SU-DHL-6 (cell line): ENCODE data around the gene ZNF302.

Source experiments
- EZH2phosphoT487 ChIP-seq: fragments of 200-600 bp; sonication (generic), shearing (Covaris generic); conservative IDR thresholded peaks from 2 replicates; pipeline ENCODE4 v1.6.1; 2018; ENCODE audit warnings: mild to moderate bottlenecking, antibody characterized with exemption, low read length, moderate library complexity, mixed read lengths
- TF ChIP-seq, protein P1 (sequence below): fragments of 200-600 bp; sonication (generic); IDR thresholded peaks from one replicate; pipeline ENCODE4 v1.5.1; 2017; ENCODE audit warnings: antibody characterized with exemption, mild to moderate bottlenecking, low read length, moderate library complexity; ENCODE audit not compliant: insufficient read depth, poor library complexity, severe bottlenecking

DNA sequence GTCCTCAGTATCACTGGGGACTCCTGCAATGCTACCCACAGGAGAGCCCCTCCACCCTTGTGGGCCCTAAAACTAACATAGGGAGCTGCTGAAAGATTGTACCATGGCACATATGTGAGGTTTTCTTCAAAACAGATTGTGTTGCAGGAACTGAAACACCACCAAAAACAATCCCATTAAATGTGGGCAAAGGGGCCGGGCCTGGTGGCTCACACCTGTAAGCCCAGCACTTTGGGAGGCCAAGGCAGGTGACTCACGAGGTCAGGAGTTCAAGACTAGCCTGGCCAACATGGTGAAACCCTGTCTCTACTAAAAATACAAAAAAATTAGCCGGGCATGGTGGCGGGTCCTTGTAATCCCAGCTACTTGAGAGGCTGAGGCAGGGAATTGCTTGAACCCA is 35.2 kb upstream of the ZNF302 start:
- TF ChIP-seq, protein P1, sequence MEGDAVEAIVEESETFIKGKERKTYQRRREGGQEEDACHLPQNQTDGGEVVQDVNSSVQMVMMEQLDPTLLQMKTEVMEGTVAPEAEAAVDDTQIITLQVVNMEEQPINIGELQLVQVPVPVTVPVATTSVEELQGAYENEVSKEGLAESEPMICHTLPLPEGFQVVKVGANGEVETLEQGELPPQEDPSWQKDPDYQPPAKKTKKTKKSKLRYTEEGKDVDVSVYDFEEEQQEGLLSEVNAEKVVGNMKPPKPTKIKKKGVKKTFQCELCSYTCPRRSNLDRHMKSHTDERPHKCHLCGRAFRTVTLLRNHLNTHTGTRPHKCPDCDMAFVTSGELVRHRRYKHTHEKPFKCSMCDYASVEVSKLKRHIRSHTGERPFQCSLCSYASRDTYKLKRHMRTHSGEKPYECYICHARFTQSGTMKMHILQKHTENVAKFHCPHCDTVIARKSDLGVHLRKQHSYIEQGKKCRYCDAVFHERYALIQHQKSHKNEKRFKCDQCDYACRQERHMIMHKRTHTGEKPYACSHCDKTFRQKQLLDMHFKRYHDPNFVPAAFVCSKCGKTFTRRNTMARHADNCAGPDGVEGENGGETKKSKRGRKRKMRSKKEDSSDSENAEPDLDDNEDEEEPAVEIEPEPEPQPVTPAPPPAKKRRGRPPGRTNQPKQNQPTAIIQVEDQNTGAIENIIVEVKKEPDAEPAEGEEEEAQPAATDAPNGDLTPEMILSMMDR = no peak
- TF ChIP-seq EZH2phosphoT487 = no peak
